ENCODE measurements around the gene UBFD1.

DNA sequence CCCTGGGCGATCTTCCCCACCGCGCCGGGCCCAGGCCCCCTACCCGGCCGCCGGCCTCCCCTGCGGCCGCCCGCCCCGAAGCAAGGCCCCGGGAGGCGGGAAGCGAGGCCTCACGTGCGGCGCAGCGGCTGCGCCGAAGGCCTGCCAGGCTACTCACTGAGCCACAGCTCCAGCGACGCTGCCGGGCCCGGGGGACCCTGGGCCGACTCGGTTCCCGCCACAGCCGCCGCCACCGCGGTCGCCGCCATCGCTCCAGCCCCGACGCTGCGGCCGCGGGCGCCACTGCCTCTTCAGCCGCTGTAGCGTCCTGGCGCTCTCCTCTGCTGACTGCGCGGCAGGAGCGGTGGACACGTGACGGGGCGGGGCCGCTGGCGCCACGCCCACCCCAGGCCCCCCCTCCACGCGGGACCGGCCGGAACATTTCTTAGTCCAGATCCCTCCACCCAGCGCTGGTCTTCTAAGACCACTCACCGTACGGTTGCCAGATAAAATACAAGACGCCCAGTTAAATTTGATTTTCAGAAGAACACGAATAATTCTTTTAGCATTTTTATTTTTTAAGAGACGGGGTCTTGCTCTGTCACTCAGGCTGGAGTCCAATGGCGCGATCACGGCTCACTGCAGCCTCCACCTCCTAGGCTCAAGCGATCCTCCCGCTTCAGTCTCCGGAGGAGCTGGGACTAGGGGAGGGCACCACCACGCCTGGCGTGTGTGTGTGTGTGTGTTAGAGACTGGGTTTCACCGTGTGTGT lies 47.2 kb upstream of the UBFD1 start, which contains the start of gene GGA2:
- TF ChIP-seq ZNF384 (IDR thresholded peaks at IDR 0.05) (no peak), SP1 (IDR thresholded peaks at IDR 0.05) (peak; percentile 75), BHLHE40 (IDR thresholded peaks at IDR 0.05; ENCODE audit: borderline replicate concordance) (no peak), ELF4 (IDR thresholded peaks at IDR 0.05) (no peak)
- TF ChIP-seq, protein P1, sequence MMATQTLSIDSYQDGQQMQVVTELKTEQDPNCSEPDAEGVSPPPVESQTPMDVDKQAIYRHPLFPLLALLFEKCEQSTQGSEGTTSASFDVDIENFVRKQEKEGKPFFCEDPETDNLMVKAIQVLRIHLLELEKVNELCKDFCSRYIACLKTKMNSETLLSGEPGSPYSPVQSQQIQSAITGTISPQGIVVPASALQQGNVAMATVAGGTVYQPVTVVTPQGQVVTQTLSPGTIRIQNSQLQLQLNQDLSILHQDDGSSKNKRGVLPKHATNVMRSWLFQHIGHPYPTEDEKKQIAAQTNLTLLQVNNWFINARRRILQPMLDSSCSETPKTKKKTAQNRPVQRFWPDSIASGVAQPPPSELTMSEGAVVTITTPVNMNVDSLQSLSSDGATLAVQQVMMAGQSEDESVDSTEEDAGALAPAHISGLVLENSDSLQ (IDR thresholded peaks at IDR 0.05): peak; percentile 89
